HG02840 (cell line): ENCODE measurements around the gene PRKD2.

ENCODE experiments used
- ATAC-seq: cut with Tn5 transposase; IDR thresholded peaks from one replicate; pipeline ENCODE4 v1.9.1; 2021; ENCODE audit warnings: mild to moderate bottlenecking, moderate library complexity, moderate number of reproducible peaks; ENCODE audit not compliant: unreplicated experiment, low FRiP score

The PRKD2 gene

GRCh38 chr19:46742926-46743480 is 26.1 kb upstream of the PRKD2 start:
- ATAC-seq, result no peak

GRCh38 chr19:46741447-46741846 is 24.5 kb upstream of the PRKD2 start:
- ATAC-seq, result no peak

GRCh38 chr19:46739290-46739771 is 22.4 kb upstream of the PRKD2 start:
- ATAC-seq, result no peak

GRCh38 chr19:46737761-46738171 is 20.9 kb upstream of the PRKD2 start:
- ATAC-seq, result no peak

- no peak for ATAC-seq
Observed at GRCh38 chr19:46737298-46737654, 20.4 kb upstream of the PRKD2 start.

GRCh38 chr19:46736531-46737297 is 19.8 kb upstream of the PRKD2 start:
- no peak for ATAC-seq

- ATAC-seq, result no peak
Observed at GRCh38 chr19:46733690-46734292, 16.9 kb upstream of the PRKD2 start.

- ATAC-seq, result no peak
Observed at GRCh38 chr19:46732966-46733689, 16.2 kb upstream of the PRKD2 start.

GRCh38 chr19:46732172-46732938 is 15.4 kb upstream of the PRKD2 start:
- no peak for ATAC-seq

GRCh38 chr19:46731584-46731983 is 14.7 kb upstream of the PRKD2 start:
- ATAC-seq, result no peak

GRCh38 chr19:46731007-46731501 is 14.1 kb upstream of the PRKD2 start:
- no peak for ATAC-seq

GRCh38 chr19:46730595-46730994 is 13.7 kb upstream of the PRKD2 start:
- ATAC-seq, result no peak

- no peak for ATAC-seq
Observed at GRCh38 chr19:46730187-46730586, 13.3 kb upstream of the PRKD2 start.

GRCh38 chr19:46729696-46730095 is 12.8 kb upstream of the PRKD2 start:
- ATAC-seq, result no peak

- no peak for ATAC-seq
Observed at GRCh38 chr19:46728693-46729339, 11.9 kb upstream of the PRKD2 start.

- ATAC-seq, result no peak
Observed at GRCh38 chr19:46728208-46728607, 11.3 kb upstream of the PRKD2 start.

GRCh38 chr19:46727757-46728156 is 10.8 kb upstream of the PRKD2 start:
- no peak for ATAC-seq

- no peak for ATAC-seq
Observed at GRCh38 chr19:46726971-46727501, 10.1 kb upstream of the PRKD2 start.

GRCh38 chr19:46726551-46726950 is 9.6 kb upstream of the PRKD2 start:
- ATAC-seq, result no peak
